ENCODE results near the gene ACAP2. TPM values are rescaled to one million over a fixed set of nuclear protein-coding genes. Genes with fewer than 3 reads are reported as not detected.

ACAP2 gene
- total RNA-seq, 6 experiments from 2014 or later = 37.7 to 47.1 (median 45.2) TPM

- no peak for TF ChIP-seq CTCF (IDR thresholded peaks at IDR 0.05)
- Mint-ChIP-seq H3K27ac (no peak overlapping the region), H3K36me3 (ENCODE audit: low read depth) (peaks cover 5% of the 10 kb centered on the region; the same call in 1 of the 2 replicates), H3K9me3 (no peaks in the 10 kb centered on the region), H3K4me3 (no peak overlapping the region), H3K4me1 (ENCODE audit: low read depth) (peaks cover 15% of the 10 kb centered on the region), H3K27me3 (ENCODE audit: insufficient read depth) (no peaks in the 10 kb centered on the region; the same call in none of the 2 replicates)
- DNase-seq = no peak
Observed at GRCh38 chr3:195227871-195228270, 214.9 kb downstream of the ACAP2 start.

GRCh38 chr3:195226900-195227447 lies 215.8 kb downstream of the ACAP2 start:
- Mint-ChIP-seq H3K36me3 (ENCODE audit: low read depth) (no peaks in the 10 kb centered on the region), H3K27me3 (ENCODE audit: insufficient read depth) (no peaks in the 10 kb centered on the region; the same call in none of the 2 replicates), H3K4me3 (no peak overlapping the region), H3K4me1 (ENCODE audit: low read depth) (peaks cover 20% of the 10 kb centered on the region), H3K27ac (no peak overlapping the region), H3K9me3 (no peaks in the 10 kb centered on the region)
- no peak for DNase-seq
- TF ChIP-seq CTCF (IDR thresholded peaks at IDR 0.05) = peak; percentile 70

GRCh38 chr3:195226445-195226844 lies 216.4 kb downstream of the ACAP2 start:
- no peak for TF ChIP-seq CTCF (IDR thresholded peaks at IDR 0.05)
- Mint-ChIP-seq H3K4me1 (ENCODE audit: low read depth) (peaks cover 24% of the 10 kb centered on the region), H3K27ac (no peak overlapping the region), H3K27me3 (ENCODE audit: insufficient read depth) (no peaks in the 10 kb centered on the region; the same call in none of the 2 replicates), H3K9me3 (no peaks in the 10 kb centered on the region), H3K4me3 (no peak overlapping the region), H3K36me3 (ENCODE audit: low read depth) (no peaks in the 10 kb centered on the region)
- DNase-seq = no peak

GRCh38 chr3:195224980-195225580 lies 217.7 kb downstream of the ACAP2 start:
- H3K4me3 Mint-ChIP-seq = no peak overlapping the region
- no peaks in the 10 kb centered on the region; the same call in none of the 2 replicates for H3K27me3 Mint-ChIP-seq (ENCODE audit: insufficient read depth)
- DNase-seq = no peak
- no peaks in the 10 kb centered on the region for H3K9me3 Mint-ChIP-seq
- H3K27ac Mint-ChIP-seq = peak overlapping the region; percentile 29; the same call in 1 of the 2 replicates
- H3K36me3 Mint-ChIP-seq (ENCODE audit: low read depth) = no peaks in the 10 kb centered on the region
- H3K4me1 Mint-ChIP-seq (ENCODE audit: low read depth) = peaks cover 30% of the 10 kb centered on the region
- no peak for TF ChIP-seq CTCF (IDR thresholded peaks at IDR 0.05)

Other genes starting within 250 kb of the ACAP2 start
- 10 to 100 TPM; 16.9 to 24.2 (median 18.3) TPM for gene XXYLT1, start 171.9 kb downstream of the ACAP2 start, total RNA-seq (2021; fragmentation: NEBNext Ultra II Directional; extraction: Animal tissue kit (Norgen Biotek cat#: 25700))
- gene PPP1R2, start 100.3 kb upstream of the ACAP2 start, total RNA-seq (2021; fragmentation: NEBNext Ultra II Directional; extraction: Animal tissue kit (Norgen Biotek cat#: 25700)) = 10 to 100 TPM; 39.7 to 44.0 (median 42.0) TPM
- gene APOD, start 140.9 kb upstream of the ACAP2 start, total RNA-seq (2021; fragmentation: NEBNext Ultra II Directional; extraction: Animal tissue kit (Norgen Biotek cat#: 25700)) = under 1 TPM in 2 of 6 experiments, not detected in 4; 0.14 to 0.38 TPM

Measured in HFFc6 (cell line).